HepG2 (cell line): ENCODE measurements around the gene TM4SF1. TPM values are rescaled to one million over a fixed set of nuclear protein-coding genes. Genes with fewer than 3 reads are reported as not detected.
A peak's percentile ranks its signal among the peaks of the same experiment; 100 is the strongest.

ENCODE experiments used
- ATAC-seq: fragments of 200-7000 bp; cut with Tn5 transposase; 3 replicates; pipeline ENCODE4 v1.9.1; 2020; ENCODE audit warnings: mild to moderate bottlenecking, moderate library complexity
- BruUV-seq: library from RNA; stranded (reverse); fragments of 400-500 nt; replicated peaks from 2 replicates; lab custom pipeline; 2021; lab: Mats Ljungman, UMichigan
- CTCF ChIA-PET: fragments of 300-600 bp; formaldehyde crosslinking; extraction: SDS; loops from one replicate; lab custom pipeline; 2021; ENCODE audit warnings: low total read pairs, inconsistent platforms, low intra/inter-chr PET ratio; lab: Yijun Ruan, JAX
- POLR2A ChIA-PET: fragments of 350-600 bp; sonication (Branson Sonifier 250); formaldehyde crosslinking; loops from one replicate; lab custom pipeline; 2020; ENCODE audit warnings: antibody characterized with exemption, inconsistent platforms; lab: Yijun Ruan, JAX
- DNase-seq: peaks from one replicate; pipeline ENCODE4 v3.0.0-alpha.2; 2015; ENCODE audit warnings: low spot score
- FAIRE-seq: peaks from 3 replicates; lab custom pipeline; 2011; peaks lifted over from hg19 to GRCh38; lab: Jason Lieb, UNC
- H2AFZ ChIP-seq: one replicate; pipeline ENCODE4 v1.6.1; 2011; ENCODE audit warnings: low read length, inconsistent platforms
- H3K27ac ChIP-seq: fragments of 300-600 bp; 3 replicates; pipeline ENCODE4 v1.8.0; 2011; ENCODE audit warnings: mixed run types, mild to moderate bottlenecking, mixed read lengths, low read length, inconsistent platforms; ENCODE audit not compliant: insufficient read depth; ENCODE audit errors: extremely low read length
- H3K27me3 ChIP-seq, 2 experiments: fragments of 200-600 bp in 1 of 2; 2 replicates in 1 of 2; 3 replicates in 1 of 2; pipeline versions ENCODE4 v1.6.0 to v1.8.0; 2011; ENCODE audit warnings: low read length in 2 of 2, mild to moderate bottlenecking in 2 of 2, moderate library complexity in 2 of 2, inconsistent platforms in 1 of 2; ENCODE audit not compliant: insufficient read depth in 2 of 2, control insufficient read depth in 1 of 2
- H3K36me3 ChIP-seq, 2 experiments: fragments of 200-600 bp in 1 of 2; replicated peaks in 1 of 2; 2 replicates in 1 of 2; 3 replicates in 1 of 2; pipeline versions ENCODE4 v1.5.1 to v1.8.0; 2011; ENCODE audit warnings: low read length in 2 of 2, inconsistent platforms in 1 of 2; ENCODE audit not compliant: insufficient read depth in 2 of 2, control insufficient read depth in 1 of 2
- H3K4me1 ChIP-seq: 2 replicates; pipeline ENCODE4 v1.5.1; 2012; ENCODE audit warnings: low read length, inconsistent platforms; ENCODE audit not compliant: insufficient read depth
- H3K4me2 ChIP-seq: 2 replicates; pipeline ENCODE4 v1.6.0; 2011; ENCODE audit warnings: low read depth, low read length, inconsistent platforms
- H3K4me3 ChIP-seq, 3 experiments: fragments of 200-600 bp in 1 of 3; sonication (generic), shearing (Covaris generic) in 1 of 3; replicated peaks in 1 of 3; 2 replicates each; pipeline ENCODE4 v1.5.1; 2011 to 2016; ENCODE audit warnings: low read length in 3 of 3, inconsistent platforms in 2 of 3, low read depth in 2 of 3, mild to moderate bottlenecking in 2 of 3, control low read depth in 1 of 3, mixed read lengths in 1 of 3; ENCODE audit not compliant: insufficient read depth in 1 of 3
- H3K79me2 ChIP-seq: one replicate; pipeline ENCODE4 v1.6.1; 2011; ENCODE audit warnings: low read length, inconsistent platforms; ENCODE audit not compliant: insufficient read depth
- H3K9ac ChIP-seq: 2 replicates; pipeline ENCODE4 v1.6.0; 2011; ENCODE audit warnings: mild to moderate bottlenecking, low read depth, low read length, inconsistent platforms; ENCODE audit not compliant: insufficient read depth
- H3K9me3 ChIP-seq: 2 replicates; pipeline ENCODE4 v1.5.1; 2012; ENCODE audit warnings: mild to moderate bottlenecking, low read length
- H4K20me1 ChIP-seq: 2 replicates; pipeline ENCODE4 v1.6.0; 2011; ENCODE audit warnings: inconsistent platforms, mild to moderate bottlenecking, low read length, moderate library complexity; ENCODE audit not compliant: insufficient read depth
- ARID2 ChIP-seq: sonication (generic); formaldehyde crosslinking; IDR thresholded peaks from 2 replicates; pipeline ENCODE4 v1.8.1; 2022; ENCODE audit warnings: mild to moderate bottlenecking, missing genetic modification reagents, borderline replicate concordance
- GPN1 ChIP-seq: sonication (generic); formaldehyde crosslinking; IDR thresholded peaks from 2 replicates; pipeline ENCODE4 v1.5.1; 2020; ENCODE audit warnings: missing genetic modification reagents, borderline replicate concordance
- MEF2D ChIP-seq: sonication (generic); formaldehyde crosslinking; IDR thresholded peaks from 2 replicates; pipeline ENCODE4 v1.5.1; 2020; ENCODE audit warnings: mild to moderate bottlenecking, missing genetic modification reagents
- NR1H2 ChIP-seq: sonication (generic); formaldehyde crosslinking; IDR thresholded peaks from 2 replicates; pipeline ENCODE4 v1.8.1; 2022; ENCODE audit warnings: low read depth, missing genetic modification reagents, borderline replicate concordance
- POGK ChIP-seq: sonication (generic); formaldehyde crosslinking; conservative IDR thresholded peaks from 2 replicates; pipeline ENCODE4 v1.8.0; 2022; ENCODE audit warnings: mild to moderate bottlenecking, moderate library complexity, missing genetic modification reagents
- SOX6 ChIP-seq, 2 experiments: fragments of 450-650 bp in 1 of 2; sonication (generic) in 1 of 2; formaldehyde crosslinking in 1 of 2; IDR thresholded peaks; 2 replicates each; pipeline versions ENCODE4 v1.4.0 to v1.6.1; 2017 to 2020; ENCODE audit warnings: antibody characterized with exemption in 1 of 2, mild to moderate bottlenecking in 1 of 2, missing genetic modification reagents in 1 of 2
- ZBED4 ChIP-seq: sonication (generic); formaldehyde crosslinking; IDR thresholded peaks from 2 replicates; pipeline ENCODE4 v1.4.0; 2020; ENCODE audit warnings: missing genetic modification reagents, borderline replicate concordance
- ZBTB34 ChIP-seq: sonication (generic); formaldehyde crosslinking; IDR thresholded peaks from 2 replicates; pipeline ENCODE4 v1.8.0; 2022; ENCODE audit warnings: mild to moderate bottlenecking, missing genetic modification reagents
- ZNF784 ChIP-seq: sonication (generic); formaldehyde crosslinking; IDR thresholded peaks from 2 replicates; pipeline ENCODE4 v1.5.1; 2020; ENCODE audit warnings: missing genetic modification reagents, mild to moderate bottlenecking, borderline replicate concordance
- WGBS: methylation state at CpG from one replicate; pipeline ENCODE4 v1.1.6; 2017; ENCODE audit warnings: low lambda C conversion rate; 5-methylcytosine and 5-hydroxymethylcytosine counted together
- in situ Hi-C: cut with HindIII; loops from 2 replicates; pipeline ENCODE4 v1.10.0; 2017; ENCODE audit warnings: low pct_unique_long_range_greater_than_20kb; ENCODE audit not compliant: extremely low pct_ligation_motif_present
- intact Hi-C: fragments of 100-400 bp; cut with micrococcal nuclease; formaldehyde crosslinking; loops from one replicate; pipeline ENCODE4 v1.10.0; 2022; ENCODE audit not compliant: unreplicated experiment
- polyA plus RNA-seq, 8 experiments: library from polyadenylated mRNA; depleted of rRNA in 3 of 8; stranded (reverse) in 7 of 8; unstranded in 1 of 8; fragments of >200 nt; fragmentation: Illumina TruSeq in 4 of 8; extraction: Trizol in 4 of 8; gene quantifications; 2 replicates each; pipeline versions ENCODE4 v1.2.1 to v1.2.3, GENCODE V29; 2011 to 2016; ENCODE audit warnings: low read depth in 4 of 8, missing spikeins in 1 of 8, mixed read lengths in 1 of 8; ENCODE audit not compliant: insufficient read depth in 1 of 8
- total RNA-seq, 5 experiments: library from RNA; depleted of rRNA; stranded (reverse); fragments of >200 nt; fragmentation: Illumina TruSeq; extraction: Trizol; gene quantifications; 2 replicates each; pipeline ENCODE4 v1.2.3, GENCODE V29; 2016; ENCODE audit warnings: low read depth in 1 of 5
- TF ChIP-seq, protein P1 (sequence below): sonication (generic); formaldehyde crosslinking; IDR thresholded peaks from 2 replicates; pipeline ENCODE4 v1.5.1; 2020; ENCODE audit warnings: mild to moderate bottlenecking, moderate library complexity, missing genetic modification reagents

TM4SF1 gene
- total and polyA plus RNA-seq, 2 of the 13 experiments (the other 11 are each of a cell fraction or from before 2014, with no cell fraction given) = 431 to 1,359 TPM

DNA sequence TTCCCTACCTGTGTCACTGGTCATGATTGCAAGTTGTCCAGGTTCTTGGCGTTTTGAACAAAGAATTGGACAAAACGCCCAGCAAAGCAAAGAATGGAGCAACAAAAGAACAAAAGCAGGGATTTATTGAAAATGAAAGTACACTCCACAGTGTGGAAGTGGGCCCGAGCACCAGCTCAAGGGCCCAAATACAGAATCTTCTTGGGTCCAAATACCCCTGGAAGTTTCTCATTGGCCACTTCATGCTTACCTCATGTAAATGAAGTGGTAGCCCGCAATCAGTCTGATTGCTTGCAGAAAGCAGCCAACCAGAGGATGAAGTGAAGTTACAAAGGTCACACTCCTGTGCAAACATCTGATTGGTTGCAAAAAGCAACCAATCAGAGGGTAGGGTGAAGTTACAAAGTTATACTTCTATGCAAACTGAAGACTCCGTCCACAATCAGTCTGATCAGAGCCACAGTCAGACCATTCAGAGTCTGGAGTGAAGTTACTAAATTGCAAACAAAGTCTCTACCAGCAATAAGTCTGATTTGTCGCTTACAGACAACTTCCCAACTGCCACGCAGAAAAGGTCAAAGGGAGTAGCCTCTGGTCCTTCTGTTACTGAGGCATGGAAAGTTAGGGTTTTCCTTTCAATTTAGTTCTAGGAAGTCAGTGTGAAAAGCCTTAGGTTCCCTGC is 8.3 kb upstream of the TM4SF1 start (continued):
- no peak for TF ChIP-seq ZNF784 (CRISPR knock-in tag)
- no peak for TF ChIP-seq POGK (CRISPR knock-in tag)
- TF ChIP-seq ZBTB34 (CRISPR knock-in tag) = no peak
- no peak for TF ChIP-seq ARID2

- in situ Hi-C loops (no loop called here), intact Hi-C loops (loop anchor here (1.0 to 5.0 kb wide), 2 partner anchors 8 to 163 kb away; partner anchors contain the start of genes CP and TM4SF1)
- ChIA-PET POLR2A (interaction anchor here (1.0 to 8.2 kb wide), 14 partner anchors 10 to 1355 kb away, joined by 3 to 265 read pairs (median 9); partner anchors contain the start of genes HPS3, TM4SF1 and TM4SF4), CTCF (interaction anchor here (0.9 kb wide), 1 partner anchor 9 kb away, joined by 3 read pairs; no protein-coding TSS in a partner anchor)
- Histone ChIP-seq H4K20me1 (no peaks in the 10 kb centered on the region), H3K4me1 (peaks cover 84% of the 10 kb centered on the region), H3K79me2 (peaks cover 27% of the 10 kb centered on the region), H2AFZ (no peak overlapping the region), H3K27ac (peak overlapping the region; percentile 100), H3K36me3 (no peaks in the 10 kb centered on the region), H3K4me3 (peak overlapping the region; percentile 42 to 69 (median 66)), H3K4me2 (peak overlapping the region; percentile 91), H3K9ac (peak overlapping the region; percentile 98), H3K9me3 (no peaks in the 10 kb centered on the region), H3K27me3 (no peaks in the 10 kb centered on the region; a peak in 1 of 5 replicates)
- WGBS = 9% methylated on average over 4 of the region's 6 CpGs
- peak; percentile 23 for ATAC-seq
- DNase-seq = peak; percentile 78
- peak; percentile 47 for FAIRE-seq
- BruUV-seq = no TSS peak
- TF ChIP-seq MEF2D (CRISPR knock-in tag) = peak; percentile 41; the same call in 1 of the 2 replicates
- no peak for TF ChIP-seq GPN1 (CRISPR knock-in tag)
- TF ChIP-seq ZBED4 = no peak
- no peak for TF ChIP-seq NR1H2 (CRISPR knock-in tag)
- no peak for TF ChIP-seq SOX6 (IDR thresholded peaks at IDR 0.05)
- TF ChIP-seq SOX6 (CRISPR knock-in tag; IDR thresholded peaks at IDR 0.05) = peak; percentile 4; the same call in 1 of the 2 replicates
- TF ChIP-seq, protein P1, sequence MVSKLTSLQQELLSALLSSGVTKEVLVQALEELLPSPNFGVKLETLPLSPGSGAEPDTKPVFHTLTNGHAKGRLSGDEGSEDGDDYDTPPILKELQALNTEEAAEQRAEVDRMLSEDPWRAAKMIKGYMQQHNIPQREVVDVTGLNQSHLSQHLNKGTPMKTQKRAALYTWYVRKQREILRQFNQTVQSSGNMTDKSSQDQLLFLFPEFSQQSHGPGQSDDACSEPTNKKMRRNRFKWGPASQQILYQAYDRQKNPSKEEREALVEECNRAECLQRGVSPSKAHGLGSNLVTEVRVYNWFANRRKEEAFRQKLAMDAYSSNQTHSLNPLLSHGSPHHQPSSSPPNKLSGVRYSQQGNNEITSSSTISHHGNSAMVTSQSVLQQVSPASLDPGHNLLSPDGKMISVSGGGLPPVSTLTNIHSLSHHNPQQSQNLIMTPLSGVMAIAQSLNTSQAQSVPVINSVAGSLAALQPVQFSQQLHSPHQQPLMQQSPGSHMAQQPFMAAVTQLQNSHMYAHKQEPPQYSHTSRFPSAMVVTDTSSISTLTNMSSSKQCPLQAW (CRISPR knock-in tag) = peak; percentile 47; the same call in 1 of the 2 replicates
Measured at GRCh38 chr3:149384911-149385321, 7.5 kb upstream of the TM4SF1 start.
